ENCODE measurements around the gene VCP.

The VCP gene

DNA sequence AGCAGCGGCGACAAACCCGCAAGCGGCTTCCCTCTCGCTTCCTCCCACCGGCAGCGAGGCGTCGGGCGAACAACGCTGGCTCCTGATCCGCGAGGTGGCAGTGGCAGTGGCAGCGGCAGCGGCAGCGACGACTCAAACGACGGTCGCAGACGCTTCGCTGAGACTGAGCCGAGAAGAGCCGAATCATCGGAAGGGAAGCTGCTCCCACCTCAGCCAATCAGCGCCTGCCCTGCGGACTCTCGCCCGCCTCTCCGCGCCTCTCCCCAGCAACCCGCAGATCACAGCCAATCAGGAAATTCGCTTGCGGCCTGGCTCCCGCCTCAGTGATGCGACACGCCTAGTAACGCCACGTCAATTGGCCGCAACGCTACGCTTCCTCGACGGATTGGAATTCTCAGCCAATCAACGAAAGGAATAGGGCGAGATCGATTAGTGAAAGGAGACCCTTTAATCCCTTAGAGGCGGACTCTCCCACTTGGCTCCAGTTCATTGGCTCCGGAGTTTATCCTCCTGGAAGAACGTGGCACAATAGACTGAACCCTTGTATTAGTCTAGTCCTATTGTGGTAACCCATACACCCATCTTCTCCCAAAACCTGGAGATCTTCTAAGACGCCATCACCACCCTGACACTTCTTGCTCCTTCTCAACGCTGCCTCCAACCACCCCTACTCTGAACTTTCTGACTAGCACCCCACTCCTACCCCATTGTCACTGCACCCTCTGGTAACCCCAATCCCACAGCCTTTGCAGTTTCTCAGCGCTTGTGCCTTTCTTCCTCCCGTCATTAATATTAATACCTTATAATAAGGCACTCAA is at the start of gene VCP:
VCP (minus strand) TSS at position 165 of the 818 bp plus-strand sequence. CDS start 272 bp downstream, outside the sequence.
- DNase-seq, result peak; percentile 97

GRCh38 chr9:35116898-35117551 is 44.6 kb upstream of the VCP start:
- peak; percentile 88 for DNase-seq

DNA sequence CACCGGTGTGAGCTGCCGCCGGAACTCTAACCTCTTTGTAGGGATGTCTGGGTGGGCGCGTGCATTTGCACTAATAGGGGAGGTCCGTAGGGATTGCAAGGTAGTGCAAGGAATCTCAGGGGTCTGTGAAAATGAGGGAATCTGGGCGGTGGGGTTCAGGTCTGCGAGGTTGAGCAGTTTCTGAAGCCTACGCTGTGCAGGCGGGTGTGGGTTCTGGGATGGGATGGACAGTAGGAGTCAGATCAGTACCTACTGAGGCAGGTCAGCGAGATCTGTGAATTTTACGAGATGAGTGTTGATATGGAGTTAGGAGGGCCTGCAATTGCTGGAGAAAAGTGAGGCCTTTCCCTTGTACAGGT is 44.1 kb upstream of the VCP start:
- DNase-seq, result no peak

GRCh38 chr9:35115680-35116538 is 43.5 kb upstream of the VCP start, which contains the start of gene ATOSB:
Gene ATOSB, minus strand, starts transcription at chr9:35115862. Its CDS starts 7,588 bp downstream, at chr9:35108274.
- DNase-seq, result peak; percentile 96

DNA sequence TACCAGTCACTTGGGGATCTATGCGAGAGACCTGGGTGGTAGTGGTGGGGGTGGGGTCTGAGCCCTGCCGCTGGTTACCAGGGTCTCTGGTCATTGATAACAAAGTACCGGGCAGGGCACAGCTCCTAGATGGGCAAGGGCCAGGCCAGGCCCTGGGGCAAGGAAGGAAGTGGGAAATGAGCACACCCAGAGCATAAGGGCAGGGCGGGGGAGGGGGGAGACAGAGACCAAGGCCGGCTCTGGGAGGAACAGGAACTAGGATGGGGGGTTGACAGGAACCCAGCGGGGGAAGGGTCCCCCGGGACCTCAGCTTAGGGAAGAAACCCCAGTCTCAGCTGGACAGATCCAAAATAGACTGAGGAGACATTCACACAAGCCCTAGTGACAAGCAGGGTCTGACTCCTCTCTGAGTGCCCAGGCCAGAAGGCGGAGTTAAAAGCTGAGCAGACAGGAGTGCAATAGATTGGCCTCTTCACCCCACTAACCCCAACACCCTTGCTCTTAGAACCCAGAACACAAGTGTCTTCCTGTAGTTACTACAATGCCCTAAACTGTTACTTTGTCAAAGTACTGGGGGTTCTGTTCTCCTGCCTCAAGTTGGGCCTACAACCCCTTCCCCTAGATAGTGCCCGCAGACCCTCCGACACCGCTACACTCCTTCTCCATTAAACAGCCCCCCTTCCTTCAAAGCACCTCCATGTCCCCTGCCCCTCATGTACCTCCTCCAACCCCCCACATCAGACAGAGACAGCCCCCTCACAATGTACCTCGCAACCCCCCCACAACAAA is 42.6 kb upstream of the VCP start:
- DNase-seq, result peak; percentile 57

- peak; percentile 77 for DNase-seq
Observed at GRCh38 chr9:35114113-35114839, 41.9 kb upstream of the VCP start.

GRCh38 chr9:35112257-35113020 is 40.0 kb upstream of the VCP start:
- no peak for DNase-seq

GRCh38 chr9:35111001-35111933 is 38.8 kb upstream of the VCP start:
- peak; percentile 96 for DNase-seq

DNA sequence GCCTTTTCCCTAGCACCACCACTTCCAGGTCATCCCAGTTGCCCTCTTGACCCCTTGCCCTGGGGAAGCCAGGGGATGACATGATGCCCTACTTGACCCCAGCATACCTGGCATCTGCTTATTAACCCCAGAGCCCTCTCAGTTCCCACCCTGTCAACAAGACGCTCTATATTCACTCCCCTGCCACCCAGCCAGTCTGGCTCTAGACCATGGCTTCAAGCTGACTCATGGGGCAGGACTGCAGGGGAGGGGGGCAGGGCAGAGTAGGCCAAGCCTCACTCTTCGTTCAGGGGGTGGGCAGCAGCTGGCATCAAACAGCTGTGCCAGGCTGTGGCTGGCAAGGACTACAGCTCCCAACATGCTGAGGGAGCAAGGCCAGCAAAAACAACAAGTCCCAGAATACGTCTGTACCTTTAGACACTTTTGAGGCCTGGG is 37.9 kb upstream of the VCP start:
- no peak for DNase-seq

- DNase-seq, result no peak
Observed at GRCh38 chr9:35108946-35109575, 36.6 kb upstream of the VCP start.

DNA sequence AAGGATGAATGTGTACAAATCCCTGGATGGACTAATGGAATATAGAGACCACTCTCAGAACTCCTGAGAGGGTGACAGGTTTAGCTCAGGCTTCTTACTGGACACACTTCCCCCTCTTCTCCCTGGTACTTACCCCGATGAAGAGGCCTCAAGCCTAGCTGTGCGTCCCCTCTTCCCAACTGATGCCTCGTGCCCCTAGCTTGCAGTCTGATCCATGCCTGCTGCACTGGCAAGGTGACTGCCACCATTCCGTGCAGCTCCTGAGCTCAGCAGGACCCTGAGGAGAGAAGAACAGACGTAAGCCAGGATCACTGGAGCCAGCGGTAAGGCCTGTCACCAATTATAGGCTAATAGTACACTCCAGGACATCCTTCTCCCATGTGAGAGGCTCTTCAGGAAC is 36.0 kb upstream of the VCP start:
- no peak for DNase-seq

GRCh38 chr9:35107297-35108290 is 35.2 kb upstream of the VCP start:
- no peak for DNase-seq

- no peak for DNase-seq
Observed at GRCh38 chr9:35106343-35106730, 33.9 kb upstream of the VCP start.

- DNase-seq, result no peak
Observed at GRCh38 chr9:35105571-35106342, 33.3 kb upstream of the VCP start.

- no peak for DNase-seq
Observed at GRCh38 chr9:35105126-35105525, 32.7 kb upstream of the VCP start.

DNA sequence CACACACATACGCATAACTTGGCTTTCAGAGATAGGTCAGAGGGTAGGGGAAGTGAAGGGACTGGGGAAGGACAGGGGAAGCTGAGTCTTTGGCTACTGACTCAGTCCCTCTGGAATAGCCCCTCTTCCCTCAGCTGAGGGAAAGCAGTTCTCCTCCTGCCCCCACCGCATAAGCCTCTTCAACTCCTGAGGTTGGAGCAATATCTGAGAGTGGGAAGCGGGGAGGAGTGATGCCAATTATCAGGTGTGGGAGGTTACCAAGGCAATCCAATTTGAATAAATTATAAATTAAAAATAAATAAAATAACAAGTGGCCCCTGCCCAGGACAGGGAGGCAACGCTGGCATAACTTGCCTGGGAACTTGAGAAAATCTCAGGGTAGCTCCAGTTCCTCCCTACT is 32.2 kb upstream of the VCP start:
- DNase-seq, result no peak

- DNase-seq, result no peak
Observed at GRCh38 chr9:35103660-35104191, 31.3 kb upstream of the VCP start.
